NCI-H345 treated with DMSO at 0.1 percent for 48 hours (cell line): Measurements from ENCODE around the gene GPC6.

ENCODE experiments used
- DNase-seq: peaks from one replicate; lab custom pipeline; 2025; ENCODE audit not compliant: unreplicated experiment; lab: John Stamatoyannopoulos, UW

The GPC6 gene

DNA sequence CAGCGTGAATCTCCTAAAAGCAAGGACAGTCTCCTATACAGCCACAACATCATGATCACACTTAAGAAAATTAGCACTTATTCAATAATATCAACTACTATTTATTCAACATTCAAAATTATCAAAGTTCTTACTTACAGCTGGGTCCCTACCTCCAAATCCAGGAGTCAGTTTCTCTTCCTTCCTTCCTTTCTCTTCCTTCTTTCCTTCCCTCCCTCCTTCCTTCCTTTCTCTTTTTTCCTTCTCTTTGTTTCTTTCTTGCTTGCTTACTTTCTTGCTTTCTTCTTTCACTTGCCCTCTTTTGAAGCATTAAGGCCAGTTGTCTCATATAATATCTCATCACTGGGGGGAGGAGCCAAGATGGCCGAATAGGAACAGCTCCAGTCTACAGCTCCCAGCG, 1145.2 kb downstream of the GPC6 start:
- no peak for DNase-seq

DNA sequence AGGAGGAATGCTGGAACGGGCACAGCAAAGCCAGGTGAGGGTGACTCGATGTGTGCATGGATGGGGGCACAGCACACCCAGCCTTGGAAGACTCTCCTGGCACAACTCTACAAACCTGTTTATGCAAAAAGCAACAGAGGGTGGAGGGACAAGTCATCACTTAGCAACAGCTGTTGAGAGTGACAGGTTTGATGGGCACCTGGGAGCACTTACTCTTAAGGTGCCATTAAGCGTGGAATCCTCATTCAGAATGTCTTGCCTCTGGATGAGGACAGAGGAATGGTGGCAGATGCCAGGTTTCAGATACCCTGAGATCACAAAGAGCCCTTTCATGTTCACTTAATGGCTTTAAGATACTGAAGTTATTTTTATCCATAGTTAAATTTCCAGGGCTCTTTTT, 1155.9 kb downstream of the GPC6 start:
- DNase-seq, result peak; percentile 66

- no peak for DNase-seq
Measured at GRCh38 chr13:94382960-94383359, 1156.4 kb downstream of the GPC6 start.

DNA sequence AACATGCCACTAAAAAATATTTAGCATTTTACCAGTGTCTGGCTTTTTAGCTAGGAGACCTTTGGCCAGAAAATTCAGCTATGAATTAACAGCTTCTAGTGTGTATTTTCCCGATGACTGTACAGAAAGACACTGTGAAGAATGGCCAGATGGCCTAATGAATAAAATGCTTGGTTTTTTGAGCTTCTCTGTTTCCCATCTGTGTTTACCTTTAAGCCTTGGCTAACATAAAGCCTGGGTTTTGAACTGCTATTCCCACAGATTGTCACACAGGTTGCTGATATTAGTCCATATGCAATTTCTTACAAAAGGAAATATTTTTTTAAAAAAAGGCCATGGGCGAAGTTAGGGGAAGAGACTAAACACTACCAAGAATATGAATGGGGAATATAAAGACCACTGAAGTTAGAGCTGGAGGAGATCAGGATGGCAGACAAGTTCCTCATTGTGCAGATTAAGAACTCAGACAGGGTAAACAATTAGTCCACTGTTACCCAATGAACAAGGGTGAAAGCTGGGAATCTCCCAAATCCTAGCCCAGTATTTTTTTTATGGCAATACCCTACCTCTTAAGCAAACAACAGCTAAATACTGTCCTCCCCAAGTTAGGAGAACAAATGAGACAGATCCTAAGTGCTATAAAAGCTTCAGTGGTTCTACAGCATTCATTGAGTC, 1157.8 kb downstream of the GPC6 start:
- DNase-seq, result no peak

DNA sequence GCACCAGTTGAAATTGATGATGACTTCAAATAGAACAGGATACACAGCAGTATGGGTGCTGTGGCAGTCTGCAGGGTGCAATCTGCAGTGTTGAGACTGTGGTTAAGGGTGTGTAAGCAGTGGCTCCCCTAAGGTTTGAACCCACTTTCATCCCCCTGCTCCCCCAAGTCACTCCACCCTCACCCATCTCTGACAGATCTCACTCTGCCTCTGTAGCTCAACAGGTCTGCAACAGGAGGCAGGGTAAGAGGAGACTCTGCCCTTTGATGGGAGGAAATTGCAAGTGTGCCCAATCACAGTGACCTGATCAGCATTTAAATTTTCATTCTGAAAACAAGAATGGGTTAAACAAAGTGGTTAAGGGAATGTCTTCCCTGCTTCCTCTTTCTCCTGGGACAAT, 1160.4 kb downstream of the GPC6 start:
- DNase-seq, result no peak

DNA sequence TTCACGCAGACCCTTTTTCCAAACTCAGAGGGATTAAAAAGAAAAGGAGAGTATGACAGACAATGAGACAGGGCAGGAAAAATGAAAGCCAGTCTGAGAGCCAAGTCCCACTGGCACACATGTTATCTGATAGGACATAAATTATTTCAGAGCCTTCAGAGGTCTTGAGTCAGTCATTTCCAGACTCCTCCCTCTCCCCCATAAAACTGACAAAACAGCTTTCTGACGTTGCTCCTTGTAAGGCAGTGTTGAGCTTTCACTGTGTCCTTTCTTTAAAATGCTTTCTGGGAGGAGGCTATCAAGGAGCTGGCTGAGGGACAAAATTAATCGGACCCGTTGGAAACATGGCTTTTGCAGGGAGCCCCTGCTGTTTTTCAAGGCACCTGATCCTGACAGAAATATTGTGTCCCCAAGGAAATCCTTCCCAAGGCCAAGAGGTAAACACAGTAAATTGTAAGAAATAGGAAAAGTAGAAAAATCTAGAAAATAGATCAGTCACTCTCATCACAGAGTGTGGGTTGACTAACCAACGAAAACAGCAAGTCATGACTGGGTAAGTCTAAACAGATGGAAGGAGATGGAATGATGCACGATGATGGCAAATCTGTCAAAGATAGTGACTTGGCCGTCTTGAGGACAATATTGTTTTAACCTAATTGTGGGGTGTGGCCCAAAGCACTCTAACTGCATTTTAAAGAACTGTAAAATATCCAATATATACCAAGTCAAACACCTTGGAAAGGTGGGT, 1163.2 kb downstream of the GPC6 start:
- DNase-seq, result no peak

- no peak for DNase-seq
Measured at GRCh38 chr13:94390881-94391280, 1164.3 kb downstream of the GPC6 start.

GRCh38 chr13:94394723-94395122, 1168.1 kb downstream of the GPC6 start:
- no peak for DNase-seq

DNA sequence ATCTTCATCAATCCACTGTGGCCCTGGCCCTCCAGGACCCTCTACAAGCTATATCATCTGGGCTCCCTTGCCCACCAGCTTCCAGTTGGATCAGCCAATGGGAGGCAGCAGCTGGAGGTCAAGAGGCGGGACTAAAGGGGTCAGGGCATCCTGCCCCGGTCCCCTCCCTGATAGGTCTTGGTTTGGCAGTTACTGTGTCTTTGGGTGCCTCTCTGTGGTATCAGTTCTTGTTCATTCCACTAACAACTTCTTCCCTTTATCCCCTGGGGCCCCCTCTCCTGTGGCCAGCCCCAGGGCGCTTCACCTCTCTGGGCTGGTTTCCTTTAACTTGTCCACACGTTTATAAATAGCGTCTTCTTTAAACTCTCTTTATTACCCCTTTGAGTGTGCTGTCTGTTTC, 1169.3 kb downstream of the GPC6 start:
- no peak for DNase-seq

DNA sequence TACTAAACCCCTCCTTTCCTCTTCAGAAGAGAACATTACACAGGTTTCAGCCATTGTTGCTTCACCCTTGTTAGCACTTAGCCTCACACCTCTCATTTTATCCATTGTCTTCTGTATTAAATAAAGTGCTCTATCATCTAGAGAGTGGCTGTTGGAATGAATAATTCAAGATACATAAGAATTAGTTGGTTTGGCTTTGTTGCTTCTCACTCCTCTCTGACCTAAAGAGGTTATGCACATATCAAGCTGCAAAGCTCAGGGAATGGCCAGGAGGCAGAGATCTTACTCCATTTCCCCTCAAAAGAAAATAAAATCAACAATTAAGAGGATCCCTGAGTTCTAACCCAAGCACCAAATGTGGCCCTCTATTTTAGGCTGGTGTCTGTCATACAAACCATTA, 1173.2 kb downstream of the GPC6 start:
- no peak for DNase-seq

DNA sequence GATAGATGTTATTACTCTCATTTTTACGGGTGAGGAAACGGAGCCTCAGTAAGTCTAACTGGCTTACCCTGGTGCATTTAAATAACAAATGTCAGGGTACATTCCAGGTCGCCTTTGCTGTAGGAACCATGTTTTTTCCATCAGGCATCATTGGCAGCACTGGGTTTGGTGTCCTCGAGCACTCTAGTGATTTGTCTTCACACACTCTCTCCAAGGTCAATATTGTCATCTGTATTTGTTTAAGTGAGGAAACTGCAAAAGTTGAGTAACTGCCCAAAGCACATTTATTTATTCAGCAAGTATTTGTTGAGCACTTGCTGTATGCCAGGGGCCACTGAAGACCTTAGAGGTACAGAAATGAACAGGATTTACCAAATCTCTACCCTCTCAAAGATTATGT, 1174.3 kb downstream of the GPC6 start:
- no peak for DNase-seq

- no peak for DNase-seq
Measured at GRCh38 chr13:94408314-94409036, 1181.9 kb downstream of the GPC6 start.

GRCh38 chr13:94411747-94412146, 1185.1 kb downstream of the GPC6 start:
- DNase-seq, result no peak

- no peak for DNase-seq
Measured at GRCh38 chr13:94412870-94413597, 1186.4 kb downstream of the GPC6 start.

GRCh38 chr13:94413598-94413944, 1187.0 kb downstream of the GPC6 start:
- DNase-seq, result no peak

DNA sequence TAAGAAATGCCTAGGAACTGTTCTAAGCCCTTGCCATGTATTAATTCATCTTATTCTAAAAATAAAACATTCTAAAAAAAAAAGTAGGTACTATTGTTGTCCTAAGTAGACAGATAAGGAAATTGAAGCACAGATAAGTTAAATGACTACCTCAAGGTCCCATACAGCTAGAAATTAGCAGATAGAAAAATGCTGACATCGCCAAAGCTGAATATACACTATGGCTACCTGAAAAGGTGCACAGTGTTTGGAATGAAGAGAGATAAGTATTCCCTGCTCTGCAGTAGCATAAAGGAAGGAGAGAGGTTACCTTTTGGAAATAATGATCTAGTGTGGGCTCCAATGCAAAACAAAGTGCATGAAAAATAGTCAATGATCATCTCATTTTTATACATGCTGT, 1187.5 kb downstream of the GPC6 start:
- no peak for DNase-seq

DNA sequence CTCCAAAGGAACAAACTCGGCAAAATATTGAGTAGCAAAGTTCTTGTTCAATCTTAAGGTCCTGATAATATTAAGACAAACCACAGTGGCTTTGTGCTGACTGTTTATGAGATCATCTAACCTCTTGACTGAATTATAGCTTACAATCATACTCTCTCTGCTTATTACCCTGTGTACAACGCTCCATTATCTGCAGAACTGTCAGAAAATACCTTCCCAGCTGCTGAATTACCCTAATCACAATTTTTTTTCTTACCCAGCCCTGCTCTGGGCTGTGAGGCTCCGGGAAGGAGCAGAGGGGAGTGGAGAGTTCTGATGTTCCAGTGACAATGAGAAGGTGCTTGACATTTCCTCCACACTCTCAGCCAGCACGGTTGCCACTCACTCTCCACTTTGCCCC, 1188.1 kb downstream of the GPC6 start:
- peak; percentile 41 for DNase-seq

DNA sequence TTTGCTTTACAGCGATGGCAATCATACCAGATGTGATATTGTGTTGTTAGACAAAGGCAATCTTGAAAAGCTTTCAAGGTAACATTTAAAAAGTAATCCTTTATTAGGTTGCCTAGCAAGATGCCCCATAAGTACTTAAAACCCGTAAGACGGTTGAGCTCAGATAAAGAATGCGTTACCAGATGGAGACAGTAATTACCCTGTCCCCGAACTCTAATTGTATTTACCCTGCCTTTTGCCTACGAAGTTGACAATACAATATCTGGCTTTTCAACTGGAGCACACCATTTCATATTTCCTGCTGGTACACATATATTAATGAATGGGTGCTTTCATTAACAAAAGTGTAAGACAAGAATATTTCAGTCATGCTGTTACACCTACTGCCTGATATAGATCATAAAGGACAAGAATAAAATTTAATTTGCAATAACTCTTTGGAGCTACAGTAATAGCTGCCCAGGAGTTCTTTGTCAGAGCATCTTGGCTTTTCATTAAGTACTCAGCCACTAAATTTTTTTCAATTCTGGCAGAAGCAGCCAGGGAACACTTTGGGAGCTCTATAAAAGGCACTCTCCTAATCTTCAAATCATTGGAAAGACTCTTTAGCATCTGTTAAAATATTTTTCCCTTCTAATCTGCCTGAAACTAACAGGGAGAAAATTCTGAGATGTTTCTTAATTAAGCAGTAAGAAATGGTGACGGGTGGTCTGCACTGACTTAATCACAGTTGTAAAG, 1189.1 kb downstream of the GPC6 start:
- peak; percentile 56 for DNase-seq

GRCh38 chr13:94416454-94417080, 1190.0 kb downstream of the GPC6 start:
- DNase-seq, result peak; percentile 25

- no peak for DNase-seq
Measured at GRCh38 chr13:94417294-94417693, 1190.7 kb downstream of the GPC6 start.
